Keratinocyte (primary cell): ENCODE results near the gene GABARAPL1. TPM values are rescaled to one million over a fixed set of nuclear protein-coding genes. Genes with fewer than 3 reads are reported as not detected.

ENCODE experiments used
- DNase-seq: peaks from one replicate; pipeline ENCODE4 v3.0.0-alpha.2; 2011; ENCODE audit warnings: low read depth, missing footprints, low spot score
- FAIRE-seq: peaks from 2 replicates; lab custom pipeline; 2011; peaks lifted over from hg19 to GRCh38; lab: Jason Lieb, UNC
- H2AFZ ChIP-seq: 2 replicates; pipeline ENCODE4 v1.6.0; 2012; ENCODE audit warnings: low read length, control low read depth, inconsistent platforms; ENCODE audit not compliant: control insufficient read depth
- H3K27ac ChIP-seq: 2 replicates; pipeline ENCODE4 v1.5.1; 2011; ENCODE audit warnings: low read length; ENCODE audit not compliant: control insufficient read depth, insufficient read depth
- H3K27me3 ChIP-seq: 3 replicates; pipeline ENCODE4 v1.6.0; 2011; ENCODE audit warnings: low read length; ENCODE audit not compliant: control insufficient read depth, insufficient read depth; ENCODE audit errors: extremely low read depth
- H3K36me3 ChIP-seq, 2 experiments: 2 replicates in 1 of 2; 3 replicates in 1 of 2; pipeline ENCODE4 v1.5.1; 2011; ENCODE audit warnings: low read length in 2 of 2, mild to moderate bottlenecking in 1 of 2; ENCODE audit not compliant: control insufficient read depth in 2 of 2, insufficient read depth in 2 of 2; ENCODE audit errors: extremely low read depth in 1 of 2
- H3K4me1 ChIP-seq: 3 replicates; pipeline ENCODE4 v1.5.1; 2011; ENCODE audit warnings: low read length; ENCODE audit not compliant: control insufficient read depth, insufficient read depth; ENCODE audit errors: extremely low read depth
- H3K4me2 ChIP-seq: 3 replicates; pipeline ENCODE4 v1.6.0; 2011; ENCODE audit warnings: low read depth, low read length; ENCODE audit not compliant: control insufficient read depth, insufficient read depth; ENCODE audit errors: extremely low read depth
- H3K4me3 ChIP-seq, 3 experiments: fragments of 200-600 bp in 1 of 3; sonication (generic) in 1 of 3; 2 replicates in 2 of 3; 3 replicates in 1 of 3; pipeline ENCODE4 v1.5.1; 2011 to 2016; ENCODE audit warnings: low read length in 3 of 3, mild to moderate bottlenecking in 3 of 3, control low read depth in 2 of 3, inconsistent platforms in 1 of 3, low read depth in 1 of 3, mixed read lengths in 1 of 3, mixed run types in 1 of 3, moderate library complexity in 1 of 3; ENCODE audit not compliant: control insufficient read depth in 2 of 3, insufficient read depth in 2 of 3; ENCODE audit errors: extremely low read depth in 1 of 3
- H3K79me2 ChIP-seq: 2 replicates; pipeline ENCODE4 v1.6.0; 2012; ENCODE audit warnings: low read length; ENCODE audit not compliant: control insufficient read depth, insufficient read depth
- H3K9ac ChIP-seq: 3 replicates; pipeline ENCODE4 v1.6.0; 2011; ENCODE audit warnings: low read length; ENCODE audit not compliant: control insufficient read depth, insufficient read depth; ENCODE audit errors: extremely low read depth
- H3K9me1 ChIP-seq: 3 replicates; pipeline ENCODE4 v1.6.0; 2011; ENCODE audit warnings: low read length; ENCODE audit not compliant: control insufficient read depth, insufficient read depth; ENCODE audit errors: extremely low read depth
- H3K9me3 ChIP-seq: 2 replicates; pipeline ENCODE4 v1.5.1; 2012; ENCODE audit warnings: low read depth, low read length; ENCODE audit not compliant: control insufficient read depth
- H4K20me1 ChIP-seq: 3 replicates; pipeline ENCODE4 v1.6.0; 2011; ENCODE audit warnings: low read length; ENCODE audit not compliant: control insufficient read depth, insufficient read depth; ENCODE audit errors: extremely low read depth
- EZH2 ChIP-seq: IDR thresholded peaks from one replicate; pipeline ENCODE4 v1.6.1; 2012; ENCODE audit warnings: inconsistent platforms, mild to moderate bottlenecking, low read length, moderate library complexity
- dilution Hi-C: fragments of 300-500 bp; cut with MboI; formaldehyde crosslinking; loops from one replicate; pipeline ENCODE4 v1.7.0; 2020; ENCODE audit warnings: low sequenced_read_pairs; ENCODE audit not compliant: extremely low pct_ligation_motif_present
- polyA plus RNA-seq, 5 experiments: library from polyadenylated mRNA; depleted of rRNA in 3 of 5; stranded (reverse) in 3 of 5; stranded (forward) in 1 of 5; unstranded in 1 of 5; fragments of >200 nt; gene quantifications; 1 replicate in 1 of 5; 2 replicates in 3 of 5; 3 replicates in 1 of 5; pipeline versions ENCODE4 v1.2.1 to v1.2.3, GENCODE V29; 2011 to 2012; ENCODE audit warnings: missing spikeins in 2 of 5, low read depth in 1 of 5, low replicate concordance in 1 of 5
- TF ChIP-seq, protein P1 (sequence below), 3 experiments: IDR thresholded peaks in 1 of 3; conservative IDR thresholded peaks in 1 of 3; optimal IDR thresholded peaks in 1 of 3; 2 replicates in 2 of 3; 3 replicates in 1 of 3; pipeline versions ENCODE3 to v1.5.1; 2011; ENCODE audit warnings: low read length in 3 of 3, mild to moderate bottlenecking in 3 of 3, moderate library complexity in 2 of 3, control low read depth in 1 of 3, inconsistent platforms in 1 of 3; ENCODE audit not compliant: insufficient read depth in 2 of 3; ENCODE audit errors: extremely low read depth in 1 of 3

Gene GABARAPL1
- polyA plus RNA-seq, 1 donor (not counting 4 experiments of a cell fraction or from before 2014, with no cell fraction given) = 24.3 TPM

DNA sequence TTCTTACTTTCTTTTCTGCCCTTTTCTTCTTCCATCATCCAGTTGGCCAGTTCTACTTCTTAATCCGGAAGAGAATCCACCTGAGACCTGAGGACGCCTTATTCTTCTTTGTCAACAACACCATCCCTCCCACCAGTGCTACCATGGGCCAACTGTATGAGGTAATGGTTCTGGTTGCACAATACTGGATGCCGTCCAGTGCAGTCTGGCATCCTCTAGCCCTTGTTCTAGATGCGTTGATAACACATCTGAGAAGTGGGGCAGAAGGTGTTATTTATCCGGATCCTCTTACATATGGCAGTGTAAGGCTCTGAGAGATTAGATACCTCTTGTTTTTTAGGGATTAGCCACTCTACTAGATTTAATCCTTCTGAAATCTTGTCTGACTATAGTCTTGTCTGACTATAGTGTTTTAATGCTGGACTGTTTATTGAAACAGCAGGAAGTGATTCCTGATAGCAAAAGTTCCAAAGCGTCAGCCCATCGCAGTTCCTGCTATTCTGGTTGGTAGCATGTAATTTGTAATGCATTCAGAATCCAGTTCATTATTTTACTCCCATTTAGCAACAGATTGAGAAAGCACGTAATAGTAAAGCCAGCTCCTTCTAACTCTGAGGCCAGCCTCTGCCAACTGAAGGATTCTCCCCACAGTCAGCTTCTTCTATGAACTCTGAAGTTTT is 7.9 kb downstream of the GABARAPL1 start:
- DNase-seq (no peak), FAIRE-seq (no peak)
- no peak overlapping the region for H3K4me2 ChIP-seq

DNA sequence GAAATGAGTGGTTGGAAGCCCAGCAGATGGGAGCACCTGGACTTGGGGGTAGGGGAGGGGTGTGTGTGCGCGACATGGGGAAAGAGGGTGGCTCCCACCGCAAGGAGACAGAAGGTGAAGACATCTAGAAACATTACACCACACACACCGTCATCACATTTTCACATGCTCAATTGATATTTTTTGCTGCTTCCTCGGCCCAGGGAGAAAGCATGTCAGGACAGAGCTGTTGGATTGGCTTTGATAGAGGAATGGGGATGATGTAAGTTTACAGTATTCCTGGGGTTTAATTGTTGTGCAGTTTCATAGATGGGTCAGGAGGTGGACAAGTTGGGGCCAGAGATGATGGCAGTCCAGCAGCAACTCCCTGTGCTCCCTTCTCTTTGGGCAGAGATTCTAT is 9.2 kb downstream of the GABARAPL1 start:
- H3K36me3 ChIP-seq = peaks cover 0 to 7% of the 10 kb centered on the region in 2 experiments
- H3K9me1 ChIP-seq = no peaks in the 10 kb centered on the region
- no peaks in the 10 kb centered on the region for H4K20me1 ChIP-seq
- no peak overlapping the region for H3K4me3 ChIP-seq
- H3K27me3 ChIP-seq = no peaks in the 10 kb centered on the region
- DNase-seq (no peak), FAIRE-seq (no peak)
- H3K9me3 ChIP-seq = no peaks in the 10 kb centered on the region
- no peak overlapping the region for H2AFZ ChIP-seq
- no peak for TF ChIP-seq EZH2
- TF ChIP-seq, protein P1, sequence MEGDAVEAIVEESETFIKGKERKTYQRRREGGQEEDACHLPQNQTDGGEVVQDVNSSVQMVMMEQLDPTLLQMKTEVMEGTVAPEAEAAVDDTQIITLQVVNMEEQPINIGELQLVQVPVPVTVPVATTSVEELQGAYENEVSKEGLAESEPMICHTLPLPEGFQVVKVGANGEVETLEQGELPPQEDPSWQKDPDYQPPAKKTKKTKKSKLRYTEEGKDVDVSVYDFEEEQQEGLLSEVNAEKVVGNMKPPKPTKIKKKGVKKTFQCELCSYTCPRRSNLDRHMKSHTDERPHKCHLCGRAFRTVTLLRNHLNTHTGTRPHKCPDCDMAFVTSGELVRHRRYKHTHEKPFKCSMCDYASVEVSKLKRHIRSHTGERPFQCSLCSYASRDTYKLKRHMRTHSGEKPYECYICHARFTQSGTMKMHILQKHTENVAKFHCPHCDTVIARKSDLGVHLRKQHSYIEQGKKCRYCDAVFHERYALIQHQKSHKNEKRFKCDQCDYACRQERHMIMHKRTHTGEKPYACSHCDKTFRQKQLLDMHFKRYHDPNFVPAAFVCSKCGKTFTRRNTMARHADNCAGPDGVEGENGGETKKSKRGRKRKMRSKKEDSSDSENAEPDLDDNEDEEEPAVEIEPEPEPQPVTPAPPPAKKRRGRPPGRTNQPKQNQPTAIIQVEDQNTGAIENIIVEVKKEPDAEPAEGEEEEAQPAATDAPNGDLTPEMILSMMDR (optimal IDR thresholded peaks at IDR 0.05 in 1 of 3, IDR thresholded peaks at IDR 0.05 in 1 of 3, conservative IDR thresholded peaks at IDR 0.05 in 1 of 3; ENCODE audit: extremely low read depth in 1 of 3, insufficient read depth in 2 of 3, low read length in 3 of 3) = no peak
- H3K79me2 ChIP-seq = no peaks in the 10 kb centered on the region
- no peak overlapping the region for H3K4me2 ChIP-seq
- H3K27ac ChIP-seq = no peak overlapping the region
- no peaks in the 10 kb centered on the region for H3K4me1 ChIP-seq
- dilution Hi-C loops = loop anchor here (10.0 kb wide), 1 partner anchor 57 kb away; no protein-coding TSS in a partner anchor
- H3K9ac ChIP-seq = no peak overlapping the region

More for the DNA sequence above, 7.9 kb downstream of the GABARAPL1 start:
- no peaks in the 10 kb centered on the region for H3K9me3 ChIP-seq
- TF ChIP-seq EZH2 = no peak
- TF ChIP-seq, protein P1 (optimal IDR thresholded peaks at IDR 0.05 in 1 of 3, IDR thresholded peaks at IDR 0.05 in 1 of 3, conservative IDR thresholded peaks at IDR 0.05 in 1 of 3; ENCODE audit: extremely low read depth in 1 of 3, insufficient read depth in 2 of 3, low read length in 3 of 3) = no peak
- H3K79me2 ChIP-seq = no peaks in the 10 kb centered on the region
- dilution Hi-C loops = loop anchor here (10.0 kb wide), 1 partner anchor 56 kb away; no protein-coding TSS in a partner anchor
- H3K4me3 ChIP-seq = no peak overlapping the region
- no peaks in the 10 kb centered on the region for H4K20me1 ChIP-seq
- H3K36me3 ChIP-seq = peaks cover 0 to 7% of the 10 kb centered on the region in 2 experiments
- no peaks in the 10 kb centered on the region for H3K4me1 ChIP-seq
- no peak overlapping the region for H3K27ac ChIP-seq
- H3K27me3 ChIP-seq = no peaks in the 10 kb centered on the region
- no peak overlapping the region for H3K9ac ChIP-seq
- no peaks in the 10 kb centered on the region for H3K9me1 ChIP-seq
- H2AFZ ChIP-seq = no peak overlapping the region
